Stomach (tissue), 4 donors: Measurements from ENCODE around the gene HAAO.

Source experiments
- CTCF ChIP-seq, 7 experiments: fragments of 450-650 bp in 4 of 7; fragments of 200-600 bp in 3 of 7; sonication (generic) in 3 of 7; IDR thresholded peaks; one replicate each; pipeline ENCODE4 v1.5.1; 2016 to 2019; ENCODE audit warnings: antibody characterized with exemption in 7 of 7, control low read depth in 2 of 7, mild to moderate bottlenecking in 1 of 7
- POLR2A ChIP-seq, 4 donors: fragments of 450-650 bp; IDR thresholded peaks; one replicate each; pipeline ENCODE4 v1.6.1; 2016; ENCODE audit warnings: antibody characterized with exemption in 4 of 4, control low read depth in 2 of 4, mild to moderate bottlenecking in 1 of 4, moderate library complexity in 1 of 4
- POLR2AphosphoS5 ChIP-seq, 3 donors: sonication (generic); formaldehyde crosslinking; IDR thresholded peaks; one replicate each; pipeline ENCODE4 v1.6.1; 2016; ENCODE audit warnings: antibody characterized with exemption in 3 of 3

- TF ChIP-seq POLR2A (IDR thresholded peaks at IDR 0.05) (no peak), CTCF (IDR thresholded peaks at IDR 0.05) (peak in 2 of 7 experiments; percentile 8 to 9), POLR2AphosphoS5 (IDR thresholded peaks at IDR 0.05) (peak in 2 of 3 donors; percentile 1 to 21)
These were observed at the start of gene HAAO for GRCh38 chr2:42792583-42793333.
